Spinal cord (tissue), 10 donors: ENCODE measurements around the gene ZNF420. TPM values are rescaled to one million over a fixed set of nuclear protein-coding genes. Genes with fewer than 3 reads are reported as not detected.
"Not testable (repeated sequence)": the region's sequence is repeated elsewhere in the genome, so short reads cannot be mapped to it uniquely, and the experiment has no call there.

ENCODE experiments used
- DNase-seq, 6 donors: peaks; one replicate each; pipeline versions ENCODE4 v3.0.0 to v3.0.0-alpha.2; 2013 to 2015; ENCODE audit warnings: low spot score in 6 of 6, low read depth in 4 of 6
- H3K27ac ChIP-seq: one replicate; pipeline ENCODE4 v1.5.1; 2013; ENCODE audit warnings: low read depth, low read length, control low read depth
- H3K27me3 ChIP-seq: one replicate; pipeline ENCODE4 v1.6.1; 2013; ENCODE audit warnings: low read length; ENCODE audit not compliant: control insufficient read depth, insufficient read depth
- H3K36me3 ChIP-seq: one replicate; pipeline ENCODE4 v1.6.1; 2013; ENCODE audit warnings: low read length; ENCODE audit not compliant: control insufficient read depth, insufficient read depth
- H3K4me1 ChIP-seq: one replicate; pipeline ENCODE4 v1.6.1; 2013; ENCODE audit warnings: low read length; ENCODE audit not compliant: control insufficient read depth, insufficient read depth
- H3K4me3 ChIP-seq: one replicate; pipeline ENCODE4 v1.5.1; 2013; ENCODE audit warnings: low read depth, low read length, control low read depth
- H3K9me3 ChIP-seq: one replicate; pipeline ENCODE4 v1.6.1; 2013; ENCODE audit warnings: low read length; ENCODE audit not compliant: control insufficient read depth, insufficient read depth
- WGBS: methylation state at CpG from one replicate; pipeline ENCODE4 v1.1.5; 2013; ENCODE audit warnings: missing lambda C conversion rate; ENCODE audit not compliant: insufficient coverage; 5-methylcytosine and 5-hydroxymethylcytosine counted together
- long read RNA-seq, 4 donors: transcript quantifications; one replicate each; lab custom pipeline, GENCODE V29; 2026
- polyA plus RNA-seq, 2 donors: library from polyadenylated mRNA; unstranded; fragments of 120-200 nt; gene quantifications; one replicate each; pipeline ENCODE4 v1.2.1, GENCODE V29; 2013; ENCODE audit not compliant: insufficient read length in 2 of 2
- total RNA-seq, 2 donors: library from RNA; depleted of rRNA in 1 of 2; stranded (reverse); fragments of 120-200 nt in 1 of 2; fragments of >200 nt in 1 of 2; gene quantifications; one replicate each; pipeline versions ENCODE4 v1.2.3 to v1.2.4, GENCODE V29; 2013 to 2014
- donor health status: healthy.

The ZNF420 gene
- total RNA-seq (10 to 100 TPM; 33.1 to 37.3 TPM), polyA plus RNA-seq (10 to 100 TPM; 15.1 to 24.6 TPM)
- long read RNA-seq, donor 1, transcript ZNF420-202 (5 exons, 3,535 nt), result major isoform, 5 of 5 reads
- long read RNA-seq, donor 1, partial matches to known transcripts, result 0 of 5 reads
- long read RNA-seq, donor 1, other reads (novel, unspliced or antisense), result 0 of 5 reads
- long read RNA-seq, donor 2, partial matches to known transcripts, result 0 of 1 reads
- long read RNA-seq, donor 2, other reads (novel, unspliced or antisense), result 0 of 1 reads
- long read RNA-seq, donor 3, partial matches to known transcripts, result 0 of 2 reads
- long read RNA-seq, donor 3, other reads (novel, unspliced or antisense), result 0 of 2 reads
- long read RNA-seq, donor 4, transcript ZNF420-202 (5 exons, 3,535 nt), result major isoform, 6 of 155 reads
- long read RNA-seq, donor 4, partial matches to known transcripts, result 149 of 155 reads
- long read RNA-seq, donor 4, other reads (novel, unspliced or antisense), result 0 of 155 reads

- Histone ChIP-seq H3K27me3 (no peaks in the 10 kb centered on the region), H3K36me3 (no peaks in the 10 kb centered on the region), H3K27ac (peak within 1 kb of the TSS; percentile 80), H3K4me1 (peaks cover 4% of the 10 kb centered on the region), H3K4me3 (peak within 1 kb of the TSS; percentile 86), H3K9me3 (peaks cover 5% of the 10 kb centered on the region)
- under 1% methylated on average over 61 of the region's 61 CpGs for WGBS
- DNase-seq, result peak; percentile 86 to 98 (median 92)
These were observed at the start of gene ZNF420 for GRCh38 chr19:37077934-37078716. Gene ZNF420, plus strand, starts transcription at chr19:37078433. Its CDS starts 10,686 bp downstream, at chr19:37089119.

GRCh38 chr19:37045140-37045539 lies 33.1 kb upstream of the ZNF420 start:
- H3K9me3 ChIP-seq, result peaks cover 2% of the 10 kb centered on the region
- 25% methylated on average over 1 of the region's 1 CpG for WGBS
- no peak overlapping the region for H3K4me3 ChIP-seq

GRCh38 chr19:37055330-37055729 lies 22.9 kb upstream of the ZNF420 start:
- H3K4me1 ChIP-seq, result no peaks in the 10 kb centered on the region
- peaks cover 13% of the 10 kb centered on the region for H3K9me3 ChIP-seq
- H3K27ac ChIP-seq, result no peak overlapping the region
- H3K27me3 ChIP-seq, result no peaks in the 10 kb centered on the region
- H3K36me3 ChIP-seq, result no peaks in the 10 kb centered on the region
- DNase-seq, result no peak
- WGBS, result 95% methylated on average over 22 of the region's 22 CpGs
- H3K4me3 ChIP-seq, result no peak overlapping the region

More at GRCh38 chr19:37045140-37045539, 33.1 kb upstream of the ZNF420 start:
- H3K27me3 ChIP-seq, result no peaks in the 10 kb centered on the region
- no peak for DNase-seq
- H3K36me3 ChIP-seq, result no peaks in the 10 kb centered on the region
- no peaks in the 10 kb centered on the region for H3K4me1 ChIP-seq
- no peak overlapping the region for H3K27ac ChIP-seq

- 94% methylated on average over 24 of the region's 24 CpGs for WGBS
- no peak for DNase-seq
- Histone ChIP-seq H3K27ac (no peak overlapping the region), H3K27me3 (no peaks in the 10 kb centered on the region), H3K4me1 (no peaks in the 10 kb centered on the region), H3K4me3 (no peak overlapping the region), H3K36me3 (no peaks in the 10 kb centered on the region), H3K9me3 (peaks cover 13% of the 10 kb centered on the region)
These were observed 21.5 kb upstream of the ZNF420 start for GRCh38 chr19:37056776-37057175.

GRCh38 chr19:37059142-37059541 lies 19.1 kb upstream of the ZNF420 start:
- peaks cover 12% of the 10 kb centered on the region for H3K9me3 ChIP-seq
- 40% methylated on average over 39 of the region's 39 CpGs for WGBS

GRCh38 chr19:37064886-37065285 lies 13.3 kb upstream of the ZNF420 start:
- not testable (repeated sequence) for H3K4me3 ChIP-seq, H3K4me1 ChIP-seq, DNase-seq, H3K27ac ChIP-seq, H3K27me3 ChIP-seq, H3K36me3 ChIP-seq, H3K9me3 ChIP-seq
- WGBS, result 59% methylated on average over 4 of the region's 4 CpGs

More at GRCh38 chr19:37059142-37059541, 19.1 kb upstream of the ZNF420 start:
- Histone ChIP-seq H3K27ac (no peak overlapping the region), H3K4me3 (no peak overlapping the region), H3K27me3 (no peaks in the 10 kb centered on the region), H3K4me1 (no peaks in the 10 kb centered on the region), H3K36me3 (no peaks in the 10 kb centered on the region)
- DNase-seq, result no peak

GRCh38 chr19:37074111-37074510 lies 4.1 kb upstream of the ZNF420 start:
- Histone ChIP-seq H3K27ac (no peak overlapping the region), H3K4me3 (no peak overlapping the region), H3K4me1 (no peaks in the 10 kb centered on the region), H3K36me3 (no peaks in the 10 kb centered on the region), H3K27me3 (no peaks in the 10 kb centered on the region), H3K9me3 (no peaks in the 10 kb centered on the region)
- no peak for DNase-seq

GRCh38 chr19:37074819-37075362 lies 3.3 kb upstream of the ZNF420 start:
- WGBS, result no CpG with 5 or more reads among the region's 2 CpGs
- Histone ChIP-seq H3K27me3 (no peaks in the 10 kb centered on the region), H3K4me3 (no peak overlapping the region), H3K27ac (no peak overlapping the region), H3K4me1 (peaks cover 4% of the 10 kb centered on the region), H3K36me3 (no peaks in the 10 kb centered on the region), H3K9me3 (no peaks in the 10 kb centered on the region)
- DNase-seq, result no peak

- no CpG with 5 or more reads among the region's 4 CpGs for WGBS
- H3K4me1 ChIP-seq, H3K36me3 ChIP-seq, DNase-seq, H3K27me3 ChIP-seq, H3K4me3 ChIP-seq, H3K27ac ChIP-seq, H3K9me3 ChIP-seq: not testable (repeated sequence)
These were observed 1.7 kb upstream of the ZNF420 start for GRCh38 chr19:37076524-37076923.
